HFF-Myc (cell line): ENCODE data around the gene INPP5A.
"Not testable (repeated sequence)": the region's sequence is repeated elsewhere in the genome, so short reads cannot be mapped to it uniquely, and the experiment has no call there.

ENCODE experiments used
- DNase-seq: peaks from one replicate; pipeline ENCODE4 v3.0.0-alpha.2; 2011; ENCODE audit warnings: low read depth; ENCODE audit errors: extremely low read depth
- H3K4me3 ChIP-seq: replicated peaks from 2 replicates; pipeline ENCODE4 v1.5.1; 2011; ENCODE audit warnings: low read depth, mild to moderate bottlenecking, control low read depth, low read length
- CTCF ChIP-seq: IDR thresholded peaks from 2 replicates; pipeline ENCODE4 v1.5.1; 2012; ENCODE audit warnings: mild to moderate bottlenecking, low read depth, low read length, control low read depth; ENCODE audit errors: missing control alignments

The INPP5A gene

GRCh38 chr10:132766291-132766690 lies 228.7 kb downstream of the INPP5A start:
- DNase-seq = no peak
- no peak overlapping the region for H3K4me3 ChIP-seq
- TF ChIP-seq CTCF = no peak

DNA sequence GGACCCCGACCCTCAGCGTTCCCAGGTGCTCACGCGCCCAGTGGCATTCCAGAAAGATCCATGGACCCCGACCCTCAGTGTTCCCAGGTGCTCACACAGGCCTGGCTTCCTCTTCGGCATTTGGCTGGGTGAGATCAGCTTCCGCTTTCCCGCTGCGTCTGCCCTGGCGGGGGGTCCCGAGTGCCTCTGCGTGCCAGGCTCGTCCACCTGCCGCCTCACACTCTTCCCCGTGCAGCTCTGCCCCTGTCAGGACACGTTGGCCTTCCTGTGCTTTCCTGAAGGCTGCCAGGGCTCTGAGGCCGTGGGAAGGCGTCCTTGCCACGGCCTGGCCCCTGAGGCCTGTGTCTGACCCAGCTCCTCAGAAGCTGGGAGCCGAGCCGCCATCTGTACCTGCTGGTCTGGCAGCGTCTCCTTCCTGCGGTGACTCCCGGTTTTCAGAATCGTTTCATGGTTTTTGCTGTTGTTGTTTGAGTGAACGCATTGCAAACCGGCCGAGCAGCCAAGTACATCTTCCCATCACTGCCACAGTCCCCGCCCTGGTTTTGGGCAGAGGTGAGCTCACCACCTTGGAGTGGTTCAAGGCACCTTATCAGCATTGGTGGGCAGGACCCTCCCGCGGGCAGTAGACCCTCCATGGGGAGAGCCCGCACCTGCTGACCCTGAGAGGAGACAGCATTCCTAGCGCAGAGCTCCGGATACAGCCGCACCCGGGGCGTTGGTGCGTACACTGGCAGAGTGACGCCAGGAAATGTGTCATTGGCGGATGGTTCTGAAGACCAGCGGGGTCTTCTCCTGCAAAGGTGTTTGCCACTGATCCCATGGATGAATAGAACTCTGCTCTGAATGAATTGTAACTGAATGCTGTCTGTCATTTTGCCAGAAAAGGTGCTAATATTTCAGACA lies 231.0 kb downstream of the INPP5A start:
- TF ChIP-seq CTCF = no peak
- H3K4me3 ChIP-seq = no peak overlapping the region
- no peak for DNase-seq

GRCh38 chr10:132770061-132771021 lies 232.8 kb downstream of the INPP5A start:
- H3K4me3 ChIP-seq = no peak overlapping the region
- DNase-seq = no peak
- no peak for TF ChIP-seq CTCF

- H3K4me3 ChIP-seq = not testable (repeated sequence)
Measured at GRCh38 chr10:132772816-132773215, 235.2 kb downstream of the INPP5A start.

DNA sequence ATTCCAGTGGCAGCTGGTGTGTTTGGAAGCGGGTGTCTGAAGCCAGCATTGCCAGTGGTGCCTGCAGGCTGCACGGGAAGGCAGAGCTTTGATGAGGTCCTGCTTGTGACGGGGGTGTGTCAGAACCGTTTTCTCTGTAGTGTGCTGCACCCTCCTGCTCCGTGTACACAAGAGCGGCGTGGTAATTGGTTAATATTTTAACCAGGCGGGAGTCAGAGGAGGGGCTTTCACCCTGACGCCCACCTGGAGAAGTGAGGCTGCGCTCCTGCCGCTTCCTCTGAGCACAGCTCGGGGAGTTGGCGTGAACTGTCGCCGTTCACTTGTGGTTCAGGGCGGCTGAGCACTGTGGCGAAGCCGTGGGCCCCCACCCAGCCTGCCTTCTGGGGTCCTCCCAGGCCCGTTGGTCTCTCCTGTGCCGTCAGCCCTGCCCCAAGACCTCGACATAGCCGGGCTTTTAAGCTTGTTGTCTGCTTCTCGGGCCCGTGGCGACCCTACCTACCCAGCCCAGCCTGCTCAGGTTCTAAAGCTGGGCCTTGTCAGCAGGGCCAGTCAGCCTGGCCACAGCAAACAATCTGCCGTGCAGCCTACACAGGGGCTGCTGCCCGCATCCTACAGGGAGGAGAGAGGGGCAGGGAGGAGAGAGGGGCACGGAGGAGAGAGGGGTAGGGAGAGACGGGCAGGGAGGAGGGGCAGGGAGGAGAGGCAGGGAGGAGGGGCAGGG lies 236.8 kb downstream of the INPP5A start:
- no peak overlapping the region for H3K4me3 ChIP-seq
- TF ChIP-seq CTCF = no peak
- no peak for DNase-seq

More at GRCh38 chr10:132772816-132773215, 235.2 kb downstream of the INPP5A start:
- not testable (repeated sequence) for DNase-seq

- no peak for TF ChIP-seq CTCF
- DNase-seq = no peak
Measured at GRCh38 chr10:132774902-132775863, 237.6 kb downstream of the INPP5A start.

More at GRCh38 chr10:132774902-132775863, 237.6 kb downstream of the INPP5A start:
- H3K4me3 ChIP-seq = no peak overlapping the region
